GM12801 (cell line): ENCODE data around the gene ODR4.

Experiments
- CTCF ChIP-seq: IDR thresholded peaks from one replicate; pipeline ENCODE4 v1.5.1; 2011; ENCODE audit warnings: control low read depth; ENCODE audit not compliant: insufficient read length; ENCODE audit errors: extremely low read depth

Gene ODR4

GRCh38 chr1:186461014-186461413 lies 85.4 kb downstream of the ODR4 start, which contains the start of gene PDC:
TSS of gene PDC (minus strand) at chr1:186461114. CDS start at chr1:186449459, 11,655 bp downstream.
- TF ChIP-seq CTCF, result no peak

GRCh38 chr1:186463511-186463910 lies 87.9 kb downstream of the ODR4 start:
- TF ChIP-seq CTCF, result no peak

GRCh38 chr1:186463926-186464325 lies 88.3 kb downstream of the ODR4 start:
- TF ChIP-seq CTCF, result no peak

GRCh38 chr1:186465946-186466345 lies 90.3 kb downstream of the ODR4 start:
- no peak for TF ChIP-seq CTCF
